Hepatocyte (in vitro differentiated cells): ENCODE measurements around the gene NBAS.

Experiments
- EZH2 ChIP-seq: fragments of 200-600 bp; sonication (generic); IDR thresholded peaks from 2 replicates; pipeline ENCODE4 v1.6.1; 2016; ENCODE audit warnings: antibody characterized with exemption, mild to moderate bottlenecking, borderline replicate concordance
- EZH2phosphoT487 ChIP-seq: fragments of 200-600 bp; sonication (generic); IDR thresholded peaks from one replicate; pipeline ENCODE4 v1.6.1; 2018; ENCODE audit warnings: antibody characterized with exemption, mild to moderate bottlenecking, low read depth, moderate library complexity; ENCODE audit not compliant: unreplicated experiment, severe bottlenecking
- TF ChIP-seq, protein P1 (sequence below): fragments of 200-600 bp; sonication (generic); IDR thresholded peaks from 2 replicates; pipeline ENCODE4 v1.5.1; 2016; ENCODE audit warnings: antibody characterized with exemption, mild to moderate bottlenecking; ENCODE audit not compliant: poor library complexity

DNA sequence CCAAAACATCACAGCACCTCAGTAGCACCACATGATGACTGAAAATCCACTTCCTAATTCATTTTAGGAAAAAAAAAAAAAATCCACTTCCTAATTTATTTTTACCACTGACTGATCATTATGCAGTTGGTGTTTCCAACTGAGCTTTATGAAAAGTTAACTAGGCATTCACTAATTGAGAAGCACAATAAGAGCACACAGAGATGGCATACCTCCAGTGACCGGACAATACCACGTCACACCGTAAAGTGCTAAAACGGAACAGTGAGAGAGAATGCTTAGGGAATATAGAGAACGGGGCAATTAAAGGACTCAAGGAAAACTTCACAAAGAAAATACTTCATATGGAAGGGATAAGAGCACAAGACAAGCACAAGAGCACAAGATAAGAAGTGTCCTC is 212.5 kb downstream of the NBAS start:
- TF ChIP-seq, protein P1, sequence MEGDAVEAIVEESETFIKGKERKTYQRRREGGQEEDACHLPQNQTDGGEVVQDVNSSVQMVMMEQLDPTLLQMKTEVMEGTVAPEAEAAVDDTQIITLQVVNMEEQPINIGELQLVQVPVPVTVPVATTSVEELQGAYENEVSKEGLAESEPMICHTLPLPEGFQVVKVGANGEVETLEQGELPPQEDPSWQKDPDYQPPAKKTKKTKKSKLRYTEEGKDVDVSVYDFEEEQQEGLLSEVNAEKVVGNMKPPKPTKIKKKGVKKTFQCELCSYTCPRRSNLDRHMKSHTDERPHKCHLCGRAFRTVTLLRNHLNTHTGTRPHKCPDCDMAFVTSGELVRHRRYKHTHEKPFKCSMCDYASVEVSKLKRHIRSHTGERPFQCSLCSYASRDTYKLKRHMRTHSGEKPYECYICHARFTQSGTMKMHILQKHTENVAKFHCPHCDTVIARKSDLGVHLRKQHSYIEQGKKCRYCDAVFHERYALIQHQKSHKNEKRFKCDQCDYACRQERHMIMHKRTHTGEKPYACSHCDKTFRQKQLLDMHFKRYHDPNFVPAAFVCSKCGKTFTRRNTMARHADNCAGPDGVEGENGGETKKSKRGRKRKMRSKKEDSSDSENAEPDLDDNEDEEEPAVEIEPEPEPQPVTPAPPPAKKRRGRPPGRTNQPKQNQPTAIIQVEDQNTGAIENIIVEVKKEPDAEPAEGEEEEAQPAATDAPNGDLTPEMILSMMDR, result no peak
- TF ChIP-seq EZH2, result no peak
- no peak for TF ChIP-seq EZH2phosphoT487
